OCI-LY3 (cell line): ENCODE measurements around the gene SNTB2.

Experiments
- EZH2phosphoT487 ChIP-seq: fragments of 200-600 bp; shearing (Covaris generic); IDR thresholded peaks from 2 replicates; pipeline ENCODE4 v1.6.1; 2018; ENCODE audit warnings: antibody characterized with exemption, mixed run types, low read depth
- TF ChIP-seq, protein P1 (sequence below): fragments of 200-600, 300-600 bp; sonication (generic); IDR thresholded peaks from 2 replicates; pipeline ENCODE4 v1.5.1; 2014; ENCODE audit warnings: antibody characterized with exemption, low read length, low read depth

DNA sequence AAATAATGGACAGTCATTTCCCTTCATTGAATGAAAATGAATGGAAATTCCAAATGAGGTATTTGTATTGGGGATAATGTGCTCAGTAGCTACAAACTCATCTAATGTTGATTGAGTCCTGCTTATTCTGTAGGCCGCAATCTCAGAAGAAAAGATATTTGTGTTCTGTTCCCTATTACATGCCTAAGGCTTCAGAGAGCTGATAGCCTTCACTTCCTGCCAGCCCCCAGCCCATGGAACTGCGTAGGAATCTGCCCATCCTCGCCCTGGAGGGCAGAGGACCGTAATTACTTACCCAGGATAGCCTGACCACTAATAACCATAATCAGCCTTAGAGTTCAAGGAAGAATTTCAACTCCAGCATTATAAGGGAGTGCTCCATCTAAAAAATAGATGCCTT, 17.9 kb upstream of the SNTB2 start:
- TF ChIP-seq EZH2phosphoT487: no peak
- TF ChIP-seq, protein P1, sequence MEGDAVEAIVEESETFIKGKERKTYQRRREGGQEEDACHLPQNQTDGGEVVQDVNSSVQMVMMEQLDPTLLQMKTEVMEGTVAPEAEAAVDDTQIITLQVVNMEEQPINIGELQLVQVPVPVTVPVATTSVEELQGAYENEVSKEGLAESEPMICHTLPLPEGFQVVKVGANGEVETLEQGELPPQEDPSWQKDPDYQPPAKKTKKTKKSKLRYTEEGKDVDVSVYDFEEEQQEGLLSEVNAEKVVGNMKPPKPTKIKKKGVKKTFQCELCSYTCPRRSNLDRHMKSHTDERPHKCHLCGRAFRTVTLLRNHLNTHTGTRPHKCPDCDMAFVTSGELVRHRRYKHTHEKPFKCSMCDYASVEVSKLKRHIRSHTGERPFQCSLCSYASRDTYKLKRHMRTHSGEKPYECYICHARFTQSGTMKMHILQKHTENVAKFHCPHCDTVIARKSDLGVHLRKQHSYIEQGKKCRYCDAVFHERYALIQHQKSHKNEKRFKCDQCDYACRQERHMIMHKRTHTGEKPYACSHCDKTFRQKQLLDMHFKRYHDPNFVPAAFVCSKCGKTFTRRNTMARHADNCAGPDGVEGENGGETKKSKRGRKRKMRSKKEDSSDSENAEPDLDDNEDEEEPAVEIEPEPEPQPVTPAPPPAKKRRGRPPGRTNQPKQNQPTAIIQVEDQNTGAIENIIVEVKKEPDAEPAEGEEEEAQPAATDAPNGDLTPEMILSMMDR: no peak
